Measurements from ENCODE around the gene P2RY8. TPM values are rescaled to one million over a fixed set of nuclear protein-coding genes. Genes with fewer than 3 reads are reported as not detected.
"Not testable (repeated sequence)": the region's sequence is repeated elsewhere in the genome, so short reads cannot be mapped to it uniquely, and the experiment has no call there.

P2RY8 gene
- total RNA-seq, 1 donor from 2014 or later, result 0.13 TPM

DNA sequence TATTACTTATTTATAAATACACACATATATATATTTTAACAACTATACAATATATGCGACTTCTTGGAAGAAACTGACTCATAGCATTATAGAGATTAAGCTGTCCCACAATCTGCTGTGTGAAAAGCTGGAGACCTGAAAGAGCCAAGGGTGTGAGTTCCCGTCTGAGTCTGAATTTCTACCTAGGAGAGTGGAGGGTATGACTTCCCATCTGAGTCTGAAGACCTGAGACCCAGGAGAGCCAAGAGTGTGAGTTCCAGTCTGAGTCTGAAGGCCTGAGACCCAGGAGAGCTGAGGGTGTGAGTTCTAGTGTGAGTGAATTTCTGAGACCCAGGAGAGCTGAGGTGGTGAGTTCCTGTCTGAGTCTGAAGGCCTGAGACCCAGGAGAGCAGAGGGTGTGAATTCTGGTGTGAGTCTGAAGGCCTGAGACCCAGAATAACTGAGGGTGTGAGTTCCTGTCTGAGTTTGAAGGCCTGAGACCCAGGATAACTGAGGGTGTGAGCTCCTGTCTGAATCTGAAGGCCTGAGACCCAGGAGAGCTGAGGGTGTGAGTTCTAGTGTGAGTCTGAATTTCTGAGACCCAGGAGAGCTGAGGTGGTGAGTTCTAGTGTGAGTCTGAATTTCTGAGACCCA is 8.9 kb upstream of the P2RY8 start:
- no peak for DNase-seq (ENCODE audit: low read depth in 2 of 2)

DNA sequence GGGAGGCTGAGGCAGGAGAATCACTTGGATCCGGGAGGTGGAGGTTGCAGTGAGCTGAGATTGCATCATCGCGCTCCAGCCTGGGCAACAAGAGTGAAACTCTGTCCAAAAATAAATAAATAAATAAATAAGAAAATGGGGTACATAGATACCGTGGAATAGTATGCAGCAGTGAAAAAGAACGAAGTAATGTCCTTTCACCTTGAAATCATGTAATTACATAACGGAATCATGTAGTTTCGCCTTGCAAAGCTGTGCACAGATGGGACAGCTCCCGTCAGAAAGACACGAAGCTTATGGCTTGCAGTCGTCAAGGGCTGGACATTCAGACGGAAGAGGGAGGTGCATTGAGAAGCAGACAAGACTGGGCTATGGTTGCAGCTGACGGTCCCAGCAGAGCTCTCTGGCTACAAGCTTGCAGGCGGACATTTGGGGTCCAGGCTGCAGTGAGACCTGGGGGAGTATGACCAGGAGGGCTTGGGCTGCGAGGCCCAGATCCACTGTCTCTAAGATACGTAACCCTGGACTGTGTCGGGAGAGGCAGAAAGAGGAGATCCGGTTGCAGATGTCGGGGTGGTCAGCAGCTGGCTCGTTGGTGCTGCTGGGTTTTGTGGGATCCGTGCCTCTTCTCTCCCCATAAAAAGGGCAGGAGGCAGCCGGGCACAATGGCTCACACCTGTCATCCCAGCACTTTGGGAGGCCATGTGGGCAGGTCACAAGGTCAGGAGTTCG is 6.2 kb upstream of the P2RY8 start:
- DNase-seq (ENCODE audit: low read depth in 2 of 2), result no peak

DNA sequence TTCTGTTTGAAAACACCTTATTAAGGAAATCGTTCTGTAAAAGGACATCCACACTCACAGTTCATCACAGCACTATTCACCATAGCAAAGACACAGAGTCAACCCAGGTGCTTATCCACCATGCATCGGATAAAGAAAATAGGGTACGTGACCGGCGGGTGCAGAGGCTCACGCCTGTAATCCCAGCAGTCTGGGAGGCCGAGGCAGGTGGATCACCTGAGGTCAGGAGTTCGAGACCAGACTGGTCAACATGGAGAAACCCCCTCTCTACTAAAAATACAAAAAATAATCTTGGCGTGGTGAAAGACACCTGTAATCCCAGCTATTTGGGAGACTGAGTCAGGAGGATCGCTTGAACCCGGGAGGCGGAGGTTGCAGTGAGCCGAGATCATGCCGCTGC is 2.2 kb upstream of the P2RY8 start:
- not testable (repeated sequence) for DNase-seq (ENCODE audit: low read depth in 2 of 2)

DNA sequence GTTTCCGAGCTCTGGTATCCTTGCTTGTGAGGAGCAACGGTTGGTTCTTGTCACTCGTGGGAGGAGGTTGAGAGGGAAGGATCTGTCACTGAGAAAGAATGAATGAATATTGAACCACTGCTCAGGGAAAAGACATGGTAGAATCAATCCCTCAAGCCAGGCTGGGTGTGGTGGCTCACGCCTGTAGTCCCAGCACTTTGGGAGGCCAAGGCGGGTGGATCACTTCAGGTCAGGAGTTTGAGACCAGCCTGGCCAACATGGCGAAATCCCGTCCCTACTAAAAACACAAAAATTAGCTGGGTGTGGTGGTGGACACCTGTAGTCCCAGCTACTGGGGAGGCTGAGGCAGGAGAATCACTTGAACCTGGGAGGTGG is 718 bp upstream of the P2RY8 start:
- not testable (repeated sequence) for DNase-seq (ENCODE audit: low read depth in 2 of 2)

DNA sequence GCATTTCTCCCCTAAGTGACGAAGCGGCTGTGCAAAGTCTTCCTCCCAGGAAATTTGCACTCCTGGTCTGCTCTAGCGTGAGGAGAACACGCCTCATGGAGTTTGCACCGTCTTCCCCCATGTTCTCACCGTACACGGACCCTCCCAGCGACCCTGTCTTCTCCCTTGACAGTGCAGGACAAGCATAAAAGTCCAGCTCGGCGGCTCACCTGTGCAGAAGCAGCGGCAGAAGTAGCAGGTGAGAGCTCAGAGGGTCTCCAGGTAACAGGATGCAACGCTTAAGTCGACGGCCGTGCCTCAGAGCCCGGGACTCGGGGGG is 314 bp downstream of the P2RY8 start:
- no peak for DNase-seq (ENCODE audit: low read depth in 2 of 2)

DNA sequence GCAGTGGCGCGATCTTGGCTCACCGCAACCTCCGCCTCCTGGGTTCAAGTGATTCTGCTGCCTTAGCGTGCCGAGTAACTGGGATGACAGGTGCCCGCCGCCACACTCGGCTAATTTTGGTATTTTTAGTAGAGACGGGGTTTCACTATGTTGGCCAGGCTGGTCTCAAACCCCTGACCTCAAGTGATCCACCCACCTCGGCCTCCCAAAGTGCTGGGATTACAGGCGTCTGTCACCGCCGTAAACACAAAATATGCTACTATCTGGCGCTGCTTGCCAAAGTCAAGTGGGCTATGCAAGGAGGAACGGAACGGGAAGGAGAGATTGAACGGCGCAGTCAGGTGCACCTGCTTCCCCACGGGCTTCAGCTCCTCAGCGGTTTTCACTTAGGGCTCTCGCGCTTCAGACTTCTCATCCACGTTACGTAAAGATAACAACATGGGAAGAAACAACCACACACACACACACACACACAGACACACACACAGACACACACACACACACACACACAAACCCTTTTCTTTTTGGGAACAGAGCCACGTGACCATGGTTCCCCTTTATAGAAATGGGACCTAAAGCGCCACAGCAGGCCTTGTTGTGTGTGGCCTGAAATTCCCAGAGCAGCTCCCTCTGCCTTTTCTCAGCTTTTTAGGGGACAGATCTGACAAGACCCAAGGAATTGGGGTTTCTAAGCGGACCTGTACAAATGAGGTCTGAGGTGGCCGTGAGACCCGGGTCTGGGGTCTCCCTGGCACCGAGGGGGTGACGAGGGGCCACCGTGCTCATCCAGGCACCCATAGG is 1.5 kb downstream of the P2RY8 start:
- DNase-seq (ENCODE audit: low read depth in 2 of 2), result no peak

DNA sequence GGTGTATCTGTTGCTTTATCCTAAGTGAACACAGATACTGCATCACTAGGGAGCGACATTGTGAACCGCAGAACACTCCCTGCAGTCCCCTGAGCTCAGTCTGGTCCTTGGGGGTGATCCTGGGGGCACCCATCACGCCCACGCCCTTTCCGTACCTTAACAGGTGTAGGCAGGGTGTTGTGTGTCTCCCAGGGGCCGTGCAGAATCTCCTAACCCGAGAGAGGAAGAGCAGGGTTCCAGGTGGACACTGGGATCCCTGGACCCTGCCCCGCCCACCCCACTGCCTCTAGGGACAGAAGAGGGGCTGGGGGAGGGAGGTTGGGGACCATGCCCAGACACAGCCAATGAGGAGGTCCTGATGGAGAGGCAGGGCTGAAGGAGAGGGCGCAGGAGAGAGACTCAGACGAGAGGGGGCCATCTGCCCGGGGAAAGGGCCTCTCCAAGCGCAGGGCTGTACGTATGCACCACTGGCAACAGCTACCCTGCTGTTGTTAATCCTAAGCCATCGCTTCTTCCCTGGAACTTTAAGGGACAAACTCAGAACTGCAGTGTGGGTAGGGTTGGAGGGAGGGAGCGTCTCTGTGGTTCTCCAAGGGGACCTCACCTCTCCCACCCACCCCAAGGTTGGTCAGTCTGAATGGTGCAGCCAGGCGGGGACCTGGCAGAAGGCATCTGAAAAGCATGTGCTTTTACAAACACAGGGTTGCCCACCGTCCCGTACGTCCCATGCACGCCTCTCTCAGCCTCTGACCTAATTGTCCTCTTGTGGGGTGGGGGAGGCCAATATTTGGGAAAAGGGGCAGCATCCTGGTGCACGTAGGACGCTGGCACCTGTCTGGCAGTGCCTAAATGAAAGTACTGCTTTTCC is 2.5 kb downstream of the P2RY8 start:
- DNase-seq (ENCODE audit: low read depth in 2 of 2), result no peak

DNA sequence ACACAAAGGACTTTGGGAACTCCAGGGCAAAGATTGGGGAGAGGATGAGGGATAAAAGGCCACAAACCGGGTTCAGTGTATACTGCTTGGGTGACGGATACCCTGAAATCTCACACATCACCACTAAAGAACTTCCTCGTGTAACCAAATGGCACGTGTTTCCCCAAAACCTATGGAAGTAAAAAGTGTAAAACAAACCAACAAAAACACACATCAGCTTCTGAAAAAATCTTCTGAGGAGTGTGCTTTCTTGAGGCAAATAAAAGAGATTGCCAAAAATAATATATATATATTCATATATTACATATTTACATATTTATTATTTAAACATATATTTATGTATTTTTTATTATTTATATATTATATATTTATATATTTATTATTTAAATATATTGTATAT is 3.9 kb downstream of the P2RY8 start:
- no peak for DNase-seq (ENCODE audit: low read depth in 2 of 2)

DNA sequence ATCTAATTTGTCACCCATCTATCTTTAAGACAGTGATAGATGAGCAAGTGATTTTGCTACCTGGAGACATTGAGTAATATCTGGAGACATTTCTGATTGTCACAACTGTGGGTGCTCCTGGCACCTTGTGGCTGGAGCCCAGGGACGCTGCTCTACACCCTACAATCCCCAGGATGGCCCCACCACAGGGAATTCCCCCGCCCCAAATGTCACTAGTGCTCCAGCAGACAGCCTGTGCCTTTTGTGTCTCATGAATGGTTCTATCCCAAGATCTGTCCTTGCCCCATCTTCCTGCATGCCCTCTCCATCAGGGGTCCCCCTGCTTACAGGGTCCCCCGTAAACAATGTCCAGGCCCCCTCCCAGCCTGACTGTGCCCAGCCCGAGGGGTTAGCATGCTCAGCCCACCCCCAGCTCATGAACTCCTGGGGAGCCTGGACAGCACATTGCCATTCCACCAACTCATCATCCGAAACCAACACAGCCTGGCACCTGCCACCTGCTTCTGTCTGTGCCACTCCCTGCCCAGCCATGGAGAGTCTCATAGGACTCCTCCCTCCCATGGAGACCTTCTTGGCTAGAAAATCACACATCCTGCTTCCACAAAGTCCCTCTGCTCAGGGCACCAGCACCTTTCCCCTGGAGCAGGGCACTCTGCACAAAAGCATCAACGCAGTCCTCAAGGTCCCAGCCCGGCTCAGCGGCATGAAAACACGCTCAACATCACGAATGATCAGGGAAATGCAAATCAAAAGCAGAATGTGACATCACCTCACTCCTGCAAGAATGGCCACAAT is 5.7 kb downstream of the P2RY8 start:
- DNase-seq (ENCODE audit: low read depth in 2 of 2), result no peak

DNA sequence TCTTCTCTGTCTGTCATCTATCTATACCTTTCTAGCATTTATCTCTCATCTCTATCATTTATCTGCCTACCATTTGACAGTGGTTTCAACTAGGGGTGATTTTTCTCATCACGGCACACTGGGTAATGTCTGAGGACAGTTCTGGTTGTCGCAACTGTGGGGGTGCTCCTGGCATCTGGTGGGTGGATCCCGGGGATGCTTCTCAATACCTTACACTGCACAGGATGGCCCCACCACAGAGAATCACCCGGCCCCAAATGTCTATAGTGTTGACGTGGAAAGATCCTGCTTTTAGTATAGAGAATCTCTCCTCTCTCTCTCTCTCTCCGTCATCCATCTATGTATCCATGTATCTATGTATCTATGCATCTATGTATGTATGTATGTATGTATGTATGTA is 7.2 kb downstream of the P2RY8 start:
- no peak for DNase-seq (ENCODE audit: low read depth in 2 of 2)

DNA sequence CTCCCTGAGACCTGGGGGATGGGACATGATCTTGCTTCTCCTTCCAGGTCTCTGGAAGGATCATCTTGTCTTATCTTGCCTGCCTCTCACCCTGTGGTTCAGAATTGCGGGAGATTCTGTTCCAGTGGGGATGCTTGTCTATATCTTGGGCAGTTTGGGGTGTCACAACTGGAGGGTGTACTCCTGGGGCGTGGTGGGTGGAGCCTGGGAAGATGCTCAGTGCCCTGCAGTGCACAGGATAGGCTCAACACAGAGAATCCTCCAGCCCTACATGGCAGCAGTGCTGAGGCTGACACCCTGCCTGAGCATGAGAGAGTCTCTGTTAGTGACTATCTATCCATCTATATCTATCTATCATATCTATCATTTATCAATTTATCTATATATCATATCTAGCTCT is 7.7 kb downstream of the P2RY8 start:
- DNase-seq (ENCODE audit: low read depth in 2 of 2), result no peak

DNA sequence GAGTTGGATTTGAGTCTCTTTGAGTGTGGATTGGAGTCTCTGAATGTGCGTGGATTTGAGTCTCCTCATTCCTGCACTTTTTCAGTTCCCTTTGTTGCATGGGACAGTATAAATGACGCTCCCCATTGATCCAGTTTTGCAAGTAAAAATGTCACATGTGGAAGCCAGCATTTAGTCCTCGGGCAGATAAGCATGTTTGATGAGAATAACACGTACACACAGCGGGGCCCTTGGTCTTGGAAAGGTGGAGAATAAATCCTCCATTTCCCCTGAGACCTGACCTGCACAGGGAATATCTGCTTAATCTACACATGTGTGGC is 8.1 kb downstream of the P2RY8 start:
- DNase-seq (ENCODE audit: low read depth in 2 of 2), result no peak

DNA sequence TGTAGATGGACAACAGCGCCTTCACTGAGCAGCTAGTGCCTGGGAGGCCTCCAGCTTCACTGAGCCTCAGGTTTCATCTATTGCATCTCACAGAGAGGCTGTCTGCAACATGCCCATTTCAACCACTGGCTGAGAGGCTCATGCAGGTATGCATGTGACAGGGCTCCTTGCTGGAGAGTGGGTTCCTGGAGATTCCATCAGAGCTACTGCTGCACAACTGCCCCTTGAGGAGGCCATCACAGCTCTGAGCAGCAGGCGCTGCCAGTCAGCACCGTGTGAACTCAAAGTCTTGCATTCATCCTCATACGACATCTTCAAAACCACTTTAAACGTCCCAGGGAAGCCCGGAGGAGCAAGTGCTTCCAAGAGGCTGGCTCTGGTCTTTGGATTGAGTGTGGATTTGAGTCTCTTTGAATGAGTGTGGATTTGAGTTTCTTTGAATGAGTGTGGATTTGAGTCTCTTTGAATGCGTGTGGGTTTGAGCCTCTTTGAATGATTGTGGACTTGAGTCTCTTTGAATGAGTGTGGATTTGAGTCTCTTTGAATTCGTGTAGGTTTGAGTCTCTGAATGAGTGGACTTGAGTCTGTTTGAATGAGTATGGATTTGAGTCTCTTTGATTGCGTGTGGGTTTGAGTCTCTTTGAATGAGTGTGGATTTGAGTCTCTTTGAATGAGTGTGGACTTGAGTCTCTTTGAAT is 8.7 kb downstream of the P2RY8 start:
- no peak for DNase-seq (ENCODE audit: low read depth in 2 of 2)

DNA sequence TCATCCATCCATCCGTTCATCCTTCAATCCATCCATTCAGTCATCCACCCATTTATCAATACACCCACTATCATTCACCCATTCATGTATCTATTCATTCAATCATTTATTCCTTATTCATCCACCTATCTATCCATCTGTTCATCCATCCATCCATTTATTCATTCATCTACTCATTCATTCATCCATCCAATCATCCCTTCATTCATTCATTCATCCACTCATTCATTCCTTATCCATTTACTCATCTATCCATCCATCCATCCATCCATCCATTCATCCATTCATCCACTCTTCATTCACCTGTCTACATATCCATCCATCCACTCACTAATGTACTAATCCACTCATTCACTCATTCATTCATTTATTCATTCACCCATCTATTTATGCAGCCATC is 9.5 kb downstream of the P2RY8 start:
- DNase-seq (ENCODE audit: low read depth in 2 of 2), result no peak

DNA sequence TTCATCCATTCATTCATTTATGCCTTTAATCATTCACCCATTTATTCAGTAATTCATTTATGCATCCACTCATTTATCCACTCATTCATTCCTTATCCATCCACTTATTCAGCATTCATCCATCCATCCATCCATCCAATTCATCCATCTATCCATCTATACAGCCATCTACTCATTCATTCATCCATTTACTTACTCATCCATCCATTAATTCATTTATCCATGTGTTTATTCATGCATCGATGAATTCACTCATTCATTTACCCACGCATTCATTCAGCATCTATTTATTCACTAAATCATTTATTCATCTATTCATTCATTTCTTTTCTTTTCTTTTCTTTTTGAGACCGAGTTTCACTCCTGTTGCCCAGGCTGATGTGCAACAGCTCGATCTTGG is 10.4 kb downstream of the P2RY8 start:
- DNase-seq (ENCODE audit: low read depth in 2 of 2), result no peak

DNA sequence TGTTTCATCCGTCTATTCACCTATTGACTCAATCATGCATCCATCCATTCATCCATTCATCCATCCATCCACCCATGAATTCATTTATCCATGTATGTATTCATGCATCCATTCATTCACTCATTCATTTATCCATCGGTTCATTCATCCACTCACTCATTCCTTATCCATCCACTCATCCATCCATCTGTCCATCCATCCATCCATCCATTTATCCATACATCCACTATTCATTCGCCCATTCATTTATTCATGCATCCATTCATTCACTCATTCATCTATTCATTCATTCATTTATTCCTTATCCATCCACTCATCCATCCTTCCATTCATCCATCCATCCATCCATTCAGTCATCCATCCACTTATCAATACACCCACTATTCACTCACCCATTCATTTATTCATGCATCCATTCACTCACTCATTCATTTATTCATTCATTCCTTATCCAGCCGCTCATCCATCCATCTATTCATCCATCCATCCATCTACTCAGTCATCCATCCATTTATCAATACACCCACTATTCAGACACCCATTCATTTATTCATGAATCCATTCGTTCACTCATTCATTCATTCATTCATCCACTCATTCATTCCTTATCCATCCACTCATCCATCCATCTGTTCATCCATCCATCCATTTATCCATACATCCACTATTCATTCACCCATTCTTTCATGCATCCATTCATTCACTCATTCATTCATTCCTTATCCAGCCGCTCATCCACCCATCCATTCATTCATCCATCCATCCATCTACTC is 11.2 kb downstream of the P2RY8 start:
- no peak for DNase-seq (ENCODE audit: low read depth in 2 of 2)

DNA sequence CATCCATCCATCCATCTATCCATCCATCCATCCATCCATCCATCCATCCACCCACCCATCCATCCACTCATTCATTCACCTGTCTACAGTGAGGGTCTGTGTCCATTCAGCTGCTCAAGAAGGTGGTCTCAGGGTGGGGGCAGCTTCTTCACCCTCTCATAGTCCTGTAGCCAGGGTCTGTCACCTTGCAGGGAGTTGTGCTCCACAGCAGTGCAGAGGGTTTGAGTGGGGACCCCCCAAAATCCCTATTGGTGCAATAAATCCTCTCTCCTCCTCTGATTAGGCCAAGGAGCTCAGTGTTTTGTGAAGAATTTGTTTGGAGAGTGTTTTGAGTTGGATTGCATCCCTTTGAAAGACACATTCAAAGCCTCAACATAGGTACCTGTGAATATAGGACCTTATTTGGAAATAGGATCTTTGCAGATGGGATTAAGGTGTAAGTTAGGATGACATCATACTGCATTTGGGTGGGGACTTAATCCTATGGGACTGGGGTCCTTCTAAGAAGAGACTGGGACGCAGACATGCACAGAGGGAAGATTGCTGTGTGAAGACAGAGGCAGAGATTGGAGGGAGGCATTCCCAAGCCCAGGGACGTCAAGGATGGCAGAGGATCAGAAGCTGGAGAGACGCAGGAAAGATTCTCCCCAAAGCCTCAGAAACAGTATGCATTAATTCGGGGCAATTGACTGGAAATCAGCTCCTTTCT is 12.0 kb downstream of the P2RY8 start:
- no peak for DNase-seq (ENCODE audit: low read depth in 2 of 2)

DNA sequence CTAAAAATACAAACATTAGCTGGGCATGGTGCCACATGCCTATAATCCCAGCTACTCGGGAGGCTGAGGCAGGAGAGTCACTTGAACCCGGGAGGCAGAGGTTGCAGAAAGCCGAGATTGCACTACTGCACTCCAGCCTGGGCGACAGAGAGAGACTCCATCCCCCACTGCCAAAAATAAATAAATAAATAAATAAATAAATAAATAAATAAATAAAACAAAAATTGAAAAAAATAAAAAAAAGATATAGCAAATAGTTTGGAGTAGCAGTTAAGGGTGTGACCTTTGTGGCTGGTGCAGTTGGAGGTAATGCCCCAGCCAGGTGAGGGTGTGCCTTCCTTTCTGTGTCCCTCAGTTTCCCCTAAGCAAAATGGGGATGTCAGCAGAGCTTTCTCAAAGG is 14.1 kb downstream of the P2RY8 start:
- DNase-seq (ENCODE audit: low read depth in 2 of 2), result not testable (repeated sequence)

DNA sequence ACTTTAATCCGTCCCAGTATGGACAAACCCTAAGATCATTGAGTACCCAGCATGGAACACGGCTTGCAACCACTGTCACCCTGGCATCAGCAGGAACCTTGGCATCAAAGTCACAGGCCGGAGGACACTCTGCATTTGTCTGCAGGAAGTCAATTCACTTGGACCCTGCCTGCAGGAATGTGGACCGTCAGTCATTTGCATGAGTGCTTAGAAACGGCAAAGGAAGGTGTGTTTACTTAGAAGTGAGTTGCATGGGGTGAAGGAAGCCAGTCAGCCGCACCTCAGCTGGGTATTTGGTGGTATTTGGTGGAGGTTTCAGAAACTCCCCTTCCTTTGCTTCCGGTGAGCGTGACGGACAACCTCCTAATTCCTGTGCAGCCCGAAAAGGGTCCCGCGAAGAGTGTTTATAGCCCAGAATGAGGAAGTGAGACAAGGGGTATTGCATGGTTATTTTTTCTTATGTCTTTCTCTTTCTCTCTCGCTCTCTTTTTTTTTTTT is 15.5 kb downstream of the P2RY8 start:
- DNase-seq (ENCODE audit: low read depth in 2 of 2), result no peak
